SK-N-SH treated with all-trans-retinoic acid at 6 μM for 48 hours (cell line): ENCODE data around the gene SLC8A3.

Experiments
- ATAC-seq: fragments of 200-7000 bp; cut with Tn5 transposase; 3 replicates; pipeline ENCODE4 v1.9.1; 2020; ENCODE audit warnings: mild to moderate bottlenecking, moderate library complexity
- ARNTL ChIP-seq: fragments of 450-650 bp; formaldehyde crosslinking; IDR thresholded peaks from 2 replicates; pipeline ENCODE4 v1.5.0; 2020; ENCODE audit warnings: low read depth, mild to moderate bottlenecking, moderate library complexity, borderline replicate concordance
- BACH2 ChIP-seq: fragments of 250-450 bp; sonication (Bioruptor Pico); IDR thresholded peaks from 2 replicates; pipeline ENCODE4 v1.9.0; 2021; ENCODE audit warnings: mild to moderate bottlenecking, borderline replicate concordance
- CSDC2 ChIP-seq: fragments of 250-450 bp; sonication (Bioruptor Pico); IDR thresholded peaks from 2 replicates; pipeline ENCODE4 v1.5.0; 2020; ENCODE audit warnings: mild to moderate bottlenecking, moderate library complexity
- ESRRG ChIP-seq: fragments of 250-450 bp; sonication (Bioruptor Pico); IDR thresholded peaks from 2 replicates; pipeline ENCODE4 v1.6.1; 2021; ENCODE audit warnings: mild to moderate bottlenecking
- GLIS3 ChIP-seq: fragments of 250-450 bp; sonication (Bioruptor Pico); IDR thresholded peaks from 2 replicates; pipeline ENCODE4 v1.5.0; 2020; ENCODE audit warnings: mild to moderate bottlenecking, moderate library complexity
- ISL1 ChIP-seq: fragments of 250-450 bp; sonication (Bioruptor Pico); IDR thresholded peaks from 2 replicates; pipeline ENCODE4 v2.1.2; 2022; ENCODE audit warnings: mild to moderate bottlenecking, moderate library complexity
- OSR1 ChIP-seq: fragments of 250-450 bp; sonication (Bioruptor Pico); IDR thresholded peaks from 2 replicates; pipeline ENCODE4 v1.8.0; 2022; ENCODE audit warnings: moderate library complexity, mild to moderate bottlenecking, inconsistent platforms
- PPARA ChIP-seq: fragments of 250-450 bp; sonication (Bioruptor Pico); IDR thresholded peaks from 2 replicates; pipeline ENCODE4 v1.5.0; 2020; ENCODE audit warnings: mild to moderate bottlenecking, borderline replicate concordance
- RARB ChIP-seq: fragments of 250-450 bp; sonication (Bioruptor Pico); IDR thresholded peaks from 2 replicates; pipeline ENCODE4 v1.8.0; 2021; ENCODE audit warnings: mild to moderate bottlenecking, moderate library complexity
- SNAI2 ChIP-seq: fragments of 250-450 bp; sonication (Bioruptor Pico); IDR thresholded peaks from 2 replicates; pipeline ENCODE4 v1.5.0; 2020; ENCODE audit warnings: mild to moderate bottlenecking, moderate library complexity
- TCF4 ChIP-seq: fragments of 250-450 bp; sonication (Bioruptor Pico); IDR thresholded peaks from 2 replicates; pipeline ENCODE4 v1.8.0; 2021; ENCODE audit warnings: mild to moderate bottlenecking, moderate library complexity, borderline replicate concordance
- TOX ChIP-seq: fragments of 250-450 bp; sonication (Bioruptor Pico); IDR thresholded peaks from 2 replicates; pipeline ENCODE4 v1.8.0; 2021; ENCODE audit warnings: mild to moderate bottlenecking, moderate library complexity, borderline replicate concordance
- ZFP3 ChIP-seq: fragments of 250-450 bp; sonication (Bioruptor Pico); IDR thresholded peaks from 2 replicates; pipeline ENCODE4 v1.5.0; 2020; ENCODE audit warnings: mild to moderate bottlenecking, moderate library complexity
- ZFP30 ChIP-seq: fragments of 450-650 bp; formaldehyde crosslinking; IDR thresholded peaks from 2 replicates; pipeline ENCODE4 v1.5.0; 2022; ENCODE audit warnings: mild to moderate bottlenecking, moderate library complexity
- ZNF565 ChIP-seq: fragments of 450-650 bp; formaldehyde crosslinking; conservative IDR thresholded peaks from 2 replicates; pipeline ENCODE4 v1.5.0; 2020; ENCODE audit warnings: low read depth, mild to moderate bottlenecking, moderate library complexity
- ZNF70 ChIP-seq: fragments of 450-650 bp; formaldehyde crosslinking; IDR thresholded peaks from 2 replicates; pipeline ENCODE4 v1.5.0; 2020; ENCODE audit warnings: mild to moderate bottlenecking, moderate library complexity
- TF ChIP-seq, protein P1 (sequence below): fragments of 250-450 bp; sonication (Bioruptor Pico); IDR thresholded peaks from 2 replicates; pipeline ENCODE4 v1.8.0; 2021; ENCODE audit warnings: low read depth, mild to moderate bottlenecking, moderate library complexity, borderline replicate concordance
- TF ChIP-seq, protein P2 (sequence below): fragments of 250-450 bp; sonication (Bioruptor Pico); IDR thresholded peaks from 2 replicates; pipeline ENCODE4 v1.5.1; 2021; ENCODE audit warnings: mild to moderate bottlenecking, moderate library complexity
- TF ChIP-seq, protein P3 (sequence below): fragments of 250-450 bp; sonication (Bioruptor Pico); IDR thresholded peaks from 2 replicates; pipeline ENCODE4 v1.8.0; 2020; ENCODE audit warnings: mild to moderate bottlenecking, moderate library complexity, borderline replicate concordance
- TF ChIP-seq, protein P4 (sequence below): fragments of 250-450 bp; sonication (Bioruptor Pico); IDR thresholded peaks from 2 replicates; pipeline ENCODE4 v1.5.1; 2020; ENCODE audit warnings: low read depth, mild to moderate bottlenecking, moderate library complexity
- TF ChIP-seq, protein P5 (sequence below): fragments of 250-450 bp; sonication (Bioruptor Pico); IDR thresholded peaks from 2 replicates; pipeline ENCODE4 v1.5.0; 2020; ENCODE audit warnings: mild to moderate bottlenecking, moderate library complexity

SLC8A3 gene

DNA sequence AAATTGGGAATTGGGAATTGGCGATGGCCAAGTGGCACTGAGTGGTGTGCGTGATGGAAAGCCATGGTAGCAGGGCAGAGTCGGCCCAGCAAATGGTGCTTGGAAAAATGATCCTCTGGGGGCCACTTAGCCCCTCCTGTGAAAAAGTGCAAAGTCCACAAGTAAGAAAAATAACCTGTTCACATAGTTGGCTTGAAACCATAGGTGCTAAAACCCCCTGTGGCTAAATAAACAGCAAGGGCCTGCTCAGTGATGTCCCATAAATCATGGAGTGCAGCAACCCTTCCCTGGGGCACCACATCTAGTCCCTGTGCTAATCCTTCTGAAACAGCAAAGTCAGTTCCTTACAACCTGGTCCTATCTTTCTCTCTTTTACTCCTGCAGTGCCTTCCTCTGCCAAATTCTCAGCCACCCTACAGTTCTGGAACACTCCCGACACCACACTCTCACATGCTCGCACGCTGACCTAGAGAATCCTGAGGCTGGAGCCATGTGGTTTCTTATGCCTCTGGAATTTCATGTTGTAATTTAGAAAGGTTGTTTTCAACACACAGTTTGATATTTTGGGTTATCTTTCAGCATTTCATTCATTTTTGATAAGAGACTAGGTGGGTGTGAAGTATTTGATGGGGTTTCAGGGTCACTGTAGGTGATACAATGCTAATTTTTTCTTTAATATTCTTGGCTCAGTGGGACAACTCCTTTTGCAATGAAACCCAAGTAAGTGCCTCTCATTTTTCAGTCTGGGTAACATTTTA, 186.0 kb downstream of the SLC8A3 start (continued):
- TF ChIP-seq ARNTL (CRISPR knock-in tag) (no peak), OSR1 (CRISPR knock-in tag) (no peak), ZFP30 (CRISPR knock-in tag) (no peak)

DNA sequence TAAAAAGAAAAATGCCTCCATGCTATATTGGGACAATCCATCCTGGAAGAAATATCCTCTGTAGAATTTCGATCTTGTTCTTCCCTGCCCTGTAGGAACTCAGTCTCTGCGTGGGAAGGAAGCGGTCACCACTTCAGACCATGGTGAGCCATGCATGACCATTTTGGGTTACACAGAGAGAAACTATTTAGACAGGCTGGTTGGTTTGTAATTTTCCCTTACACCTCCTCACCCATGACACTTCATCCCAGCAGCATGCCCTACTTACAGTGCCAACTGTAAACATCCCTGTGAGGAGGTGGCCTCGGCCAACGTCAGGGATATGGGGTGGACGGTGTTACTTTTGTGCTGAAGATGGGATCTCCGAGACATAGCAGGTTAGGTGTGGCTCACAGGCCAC, 188.2 kb downstream of the SLC8A3 start:
- no peak for ATAC-seq
- TF ChIP-seq ZNF70 (CRISPR knock-in tag) (no peak), ZNF565 (CRISPR knock-in tag) (no peak), ESRRG (no peak), CSDC2 (no peak), ISL1 (CRISPR knock-in tag) (no peak), PPARA (CRISPR knock-in tag) (no peak)
- TF ChIP-seq, protein P1, sequence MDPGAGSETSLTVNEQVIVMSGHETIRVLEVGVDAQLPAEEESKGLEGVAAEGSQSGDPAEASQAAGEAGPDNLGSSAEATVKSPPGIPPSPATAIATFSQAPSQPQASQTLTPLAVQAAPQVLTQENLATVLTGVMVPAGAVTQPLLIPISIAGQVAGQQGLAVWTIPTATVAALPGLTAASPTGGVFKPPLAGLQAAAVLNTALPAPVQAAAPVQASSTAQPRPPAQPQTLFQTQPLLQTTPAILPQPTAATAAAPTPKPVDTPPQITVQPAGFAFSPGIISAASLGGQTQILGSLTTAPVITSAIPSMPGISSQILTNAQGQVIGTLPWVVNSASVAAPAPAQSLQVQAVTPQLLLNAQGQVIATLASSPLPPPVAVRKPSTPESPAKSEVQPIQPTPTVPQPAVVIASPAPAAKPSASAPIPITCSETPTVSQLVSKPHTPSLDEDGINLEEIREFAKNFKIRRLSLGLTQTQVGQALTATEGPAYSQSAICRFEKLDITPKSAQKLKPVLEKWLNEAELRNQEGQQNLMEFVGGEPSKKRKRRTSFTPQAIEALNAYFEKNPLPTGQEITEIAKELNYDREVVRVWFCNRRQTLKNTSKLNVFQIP (CRISPR knock-in tag) = no peak
- TF ChIP-seq, protein P2, sequence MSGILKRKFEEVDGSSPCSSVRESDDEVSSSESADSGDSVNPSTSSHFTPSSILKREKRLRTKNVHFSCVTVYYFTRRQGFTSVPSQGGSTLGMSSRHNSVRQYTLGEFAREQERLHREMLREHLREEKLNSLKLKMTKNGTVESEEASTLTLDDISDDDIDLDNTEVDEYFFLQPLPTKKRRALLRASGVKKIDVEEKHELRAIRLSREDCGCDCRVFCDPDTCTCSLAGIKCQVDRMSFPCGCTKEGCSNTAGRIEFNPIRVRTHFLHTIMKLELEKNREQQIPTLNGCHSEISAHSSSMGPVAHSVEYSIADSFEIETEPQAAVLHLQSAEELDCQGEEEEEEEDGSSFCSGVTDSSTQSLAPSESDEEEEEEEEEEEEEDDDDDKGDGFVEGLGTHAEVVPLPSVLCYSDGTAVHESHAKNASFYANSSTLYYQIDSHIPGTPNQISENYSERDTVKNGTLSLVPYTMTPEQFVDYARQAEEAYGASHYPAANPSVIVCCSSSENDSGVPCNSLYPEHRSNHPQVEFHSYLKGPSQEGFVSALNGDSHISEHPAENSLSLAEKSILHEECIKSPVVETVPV = no peak

DNA sequence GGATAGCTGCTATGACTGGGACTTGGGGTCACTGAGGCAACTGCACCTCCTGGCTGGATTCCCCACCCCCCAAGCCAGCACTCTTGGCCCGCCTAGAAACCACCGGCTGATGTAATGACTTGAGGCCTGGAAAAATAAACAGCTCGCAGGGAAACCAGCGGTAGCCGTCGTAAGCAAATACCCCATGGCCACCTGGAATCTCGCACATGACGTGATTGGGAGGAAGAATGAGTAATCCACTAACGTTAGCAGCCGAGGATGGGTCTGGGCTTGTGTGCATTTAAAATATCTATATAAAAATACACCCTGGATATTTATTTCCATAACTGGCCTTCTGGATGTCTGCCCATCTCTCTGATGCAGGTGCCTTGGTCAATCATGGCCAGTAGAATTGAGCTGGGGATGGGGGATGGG, 189.5 kb downstream of the SLC8A3 start:
- ATAC-seq = no peak
- TF ChIP-seq GLIS3 = no peak
- no peak for TF ChIP-seq ISL1 (CRISPR knock-in tag)
- TF ChIP-seq ZNF70 (CRISPR knock-in tag) = no peak
- TF ChIP-seq, protein P3, sequence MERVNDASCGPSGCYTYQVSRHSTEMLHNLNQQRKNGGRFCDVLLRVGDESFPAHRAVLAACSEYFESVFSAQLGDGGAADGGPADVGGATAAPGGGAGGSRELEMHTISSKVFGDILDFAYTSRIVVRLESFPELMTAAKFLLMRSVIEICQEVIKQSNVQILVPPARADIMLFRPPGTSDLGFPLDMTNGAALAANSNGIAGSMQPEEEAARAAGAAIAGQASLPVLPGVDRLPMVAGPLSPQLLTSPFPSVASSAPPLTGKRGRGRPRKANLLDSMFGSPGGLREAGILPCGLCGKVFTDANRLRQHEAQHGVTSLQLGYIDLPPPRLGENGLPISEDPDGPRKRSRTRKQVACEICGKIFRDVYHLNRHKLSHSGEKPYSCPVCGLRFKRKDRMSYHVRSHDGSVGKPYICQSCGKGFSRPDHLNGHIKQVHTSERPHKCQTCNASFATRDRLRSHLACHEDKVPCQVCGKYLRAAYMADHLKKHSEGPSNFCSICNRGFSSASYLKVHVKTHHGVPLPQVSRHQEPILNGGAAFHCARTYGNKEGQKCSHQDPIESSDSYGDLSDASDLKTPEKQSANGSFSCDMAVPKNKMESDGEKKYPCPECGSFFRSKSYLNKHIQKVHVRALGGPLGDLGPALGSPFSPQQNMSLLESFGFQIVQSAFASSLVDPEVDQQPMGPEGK (CRISPR knock-in tag) = no peak
- TF ChIP-seq ZNF565 (CRISPR knock-in tag) = no peak
- TF ChIP-seq ZFP3 (CRISPR knock-in tag) = no peak
- TF ChIP-seq BACH2 (CRISPR knock-in tag) = no peak
- no peak for TF ChIP-seq ZFP30 (CRISPR knock-in tag)
- TF ChIP-seq PPARA (CRISPR knock-in tag) = no peak
- no peak for TF ChIP-seq CSDC2
- TF ChIP-seq, protein P4, sequence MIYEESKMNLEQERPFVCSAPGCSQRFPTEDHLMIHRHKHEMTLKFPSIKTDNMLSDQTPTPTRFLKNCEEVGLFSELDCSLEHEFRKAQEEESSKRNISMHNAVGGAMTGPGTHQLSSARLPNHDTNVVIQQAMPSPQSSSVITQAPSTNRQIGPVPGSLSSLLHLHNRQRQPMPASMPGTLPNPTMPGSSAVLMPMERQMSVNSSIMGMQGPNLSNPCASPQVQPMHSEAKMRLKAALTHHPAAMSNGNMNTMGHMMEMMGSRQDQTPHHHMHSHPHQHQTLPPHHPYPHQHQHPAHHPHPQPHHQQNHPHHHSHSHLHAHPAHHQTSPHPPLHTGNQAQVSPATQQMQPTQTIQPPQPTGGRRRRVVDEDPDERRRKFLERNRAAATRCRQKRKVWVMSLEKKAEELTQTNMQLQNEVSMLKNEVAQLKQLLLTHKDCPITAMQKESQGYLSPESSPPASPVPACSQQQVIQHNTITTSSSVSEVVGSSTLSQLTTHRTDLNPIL (CRISPR knock-in tag) = no peak
- TF ChIP-seq, protein P5, sequence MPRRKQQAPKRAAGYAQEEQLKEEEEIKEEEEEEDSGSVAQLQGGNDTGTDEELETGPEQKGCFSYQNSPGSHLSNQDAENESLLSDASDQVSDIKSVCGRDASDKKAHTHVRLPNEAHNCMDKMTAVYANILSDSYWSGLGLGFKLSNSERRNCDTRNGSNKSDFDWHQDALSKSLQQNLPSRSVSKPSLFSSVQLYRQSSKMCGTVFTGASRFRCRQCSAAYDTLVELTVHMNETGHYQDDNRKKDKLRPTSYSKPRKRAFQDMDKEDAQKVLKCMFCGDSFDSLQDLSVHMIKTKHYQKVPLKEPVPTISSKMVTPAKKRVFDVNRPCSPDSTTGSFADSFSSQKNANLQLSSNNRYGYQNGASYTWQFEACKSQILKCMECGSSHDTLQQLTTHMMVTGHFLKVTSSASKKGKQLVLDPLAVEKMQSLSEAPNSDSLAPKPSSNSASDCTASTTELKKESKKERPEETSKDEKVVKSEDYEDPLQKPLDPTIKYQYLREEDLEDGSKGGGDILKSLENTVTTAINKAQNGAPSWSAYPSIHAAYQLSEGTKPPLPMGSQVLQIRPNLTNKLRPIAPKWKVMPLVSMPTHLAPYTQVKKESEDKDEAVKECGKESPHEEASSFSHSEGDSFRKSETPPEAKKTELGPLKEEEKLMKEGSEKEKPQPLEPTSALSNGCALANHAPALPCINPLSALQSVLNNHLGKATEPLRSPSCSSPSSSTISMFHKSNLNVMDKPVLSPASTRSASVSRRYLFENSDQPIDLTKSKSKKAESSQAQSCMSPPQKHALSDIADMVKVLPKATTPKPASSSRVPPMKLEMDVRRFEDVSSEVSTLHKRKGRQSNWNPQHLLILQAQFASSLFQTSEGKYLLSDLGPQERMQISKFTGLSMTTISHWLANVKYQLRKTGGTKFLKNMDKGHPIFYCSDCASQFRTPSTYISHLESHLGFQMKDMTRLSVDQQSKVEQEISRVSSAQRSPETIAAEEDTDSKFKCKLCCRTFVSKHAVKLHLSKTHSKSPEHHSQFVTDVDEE (CRISPR knock-in tag) = no peak
- TF ChIP-seq SNAI2 (CRISPR knock-in tag) = no peak
- TF ChIP-seq, protein P1 (CRISPR knock-in tag) = no peak
- no peak for TF ChIP-seq OSR1 (CRISPR knock-in tag)
- TF ChIP-seq TCF4 (CRISPR knock-in tag) = no peak
- no peak for TF ChIP-seq TOX
- TF ChIP-seq RARB (CRISPR knock-in tag) = no peak
- TF ChIP-seq, protein P2 = no peak
